Stimulated activated naive CD4-positive, alpha-beta T cell (primary cell): Measurements from ENCODE around the gene LTBP3.

ENCODE experiments used
- DNase-seq, 6 experiments: peaks; one replicate each; lab custom pipeline; 2025; lab: John Stamatoyannopoulos, UW

The LTBP3 gene

GRCh38 chr11:65585396-65586246 lies 27.5 kb upstream of the LTBP3 start:
- DNase-seq = no peak

- DNase-seq = no peak
These were observed 26.6 kb upstream of the LTBP3 start for GRCh38 chr11:65584723-65585171.

- no peak for DNase-seq
These were observed 25.9 kb upstream of the LTBP3 start for GRCh38 chr11:65584106-65584505.

- DNase-seq = no peak
These were observed 25.4 kb upstream of the LTBP3 start for GRCh38 chr11:65583589-65583988.

GRCh38 chr11:65581928-65582327 lies 23.8 kb upstream of the LTBP3 start:
- no peak for DNase-seq

- DNase-seq = no peak
These were observed 22.6 kb upstream of the LTBP3 start for GRCh38 chr11:65580756-65581155.

- DNase-seq = no peak
These were observed 22.0 kb upstream of the LTBP3 start for GRCh38 chr11:65580031-65580692.

- no peak for DNase-seq
These were observed 21.1 kb upstream of the LTBP3 start for GRCh38 chr11:65579291-65579690.

GRCh38 chr11:65578667-65579066 lies 20.5 kb upstream of the LTBP3 start:
- DNase-seq = no peak

- no peak for DNase-seq
These were observed 20.0 kb upstream of the LTBP3 start for GRCh38 chr11:65578134-65578533.

- DNase-seq = no peak
These were observed 19.6 kb upstream of the LTBP3 start for GRCh38 chr11:65577756-65578109.

GRCh38 chr11:65576867-65577755 lies 19.0 kb upstream of the LTBP3 start:
- DNase-seq = peak in 1 of 6 experiments; percentile 26

- no peak for DNase-seq
These were observed 18.2 kb upstream of the LTBP3 start for GRCh38 chr11:65576232-65576866.

- DNase-seq = peak; percentile 66 to 89 (median 78)
These were observed 17.5 kb upstream of the LTBP3 start, which contains the start of gene EHBP1L1 for GRCh38 chr11:65575568-65576231. TSS of gene EHBP1L1 (plus strand) at chr11:65576053. CDS start at chr11:65576303, 250 bp downstream.

- peak in 5 of 6 experiments; percentile 56 to 70 (median 59) for DNase-seq
These were observed 16.8 kb upstream of the LTBP3 start for GRCh38 chr11:65574811-65575567.

GRCh38 chr11:65574109-65574810 lies 16.1 kb upstream of the LTBP3 start:
- peak; percentile 76 to 93 (median 85) for DNase-seq

GRCh38 chr11:65573391-65574079 lies 15.4 kb upstream of the LTBP3 start:
- no peak for DNase-seq

GRCh38 chr11:65572356-65573051 lies 14.3 kb upstream of the LTBP3 start, which contains the start of gene FAM89B:
TSS of gene FAM89B (plus strand) at chr11:65572538. CDS start at chr11:65572670, 132 bp downstream.
- DNase-seq = peak; percentile 77 to 87 (median 83)
